A673 (cell line): Measurements from ENCODE around the gene PAX7. TPM values are rescaled to one million over a fixed set of nuclear protein-coding genes. Genes with fewer than 3 reads are reported as not detected.

Source experiments
- BruUV-seq: library from RNA; stranded (reverse); fragments of 400-500 nt; replicated peaks from 2 replicates; lab custom pipeline; 2021; lab: Mats Ljungman, UMichigan
- CTCF ChIA-PET: fragments of 300-600 bp; sonication (Branson Sonifier 250); formaldehyde crosslinking; loops from one replicate; lab custom pipeline; 2022; ENCODE audit warnings: antibody characterized with exemption; lab: Charles Lee
- POLR2A ChIA-PET: fragments of 300-600 bp; sonication (Branson Sonifier 250); formaldehyde crosslinking; loops from one replicate; lab custom pipeline; 2022; ENCODE audit warnings: antibody characterized with exemption; ENCODE audit not compliant: low non-redundant PET; lab: Charles Lee
- DNase-seq: peaks from one replicate; pipeline ENCODE4 v3.0.0-alpha.2; 2015; ENCODE audit warnings: low spot score
- H3K27ac ChIP-seq: fragments of 200-600 bp; sonication (generic); 2 replicates; pipeline ENCODE4 v1.5.1; 2016; ENCODE audit warnings: mixed run types, low read depth, mild to moderate bottlenecking, mixed read lengths, antibody characterized with exemption, low read length; ENCODE audit not compliant: poor library complexity, severe bottlenecking
- H3K27me3 ChIP-seq: fragments of 200-600 bp; sonication (generic); replicated peaks from 2 replicates; pipeline ENCODE4 v1.6.1; 2017; ENCODE audit warnings: mixed run types, low read depth, mild to moderate bottlenecking, mixed read lengths, antibody characterized with exemption, low read length; ENCODE audit not compliant: insufficient read depth, poor library complexity
- H3K36me3 ChIP-seq: fragments of 200-600 bp; sonication (generic); 2 replicates; pipeline ENCODE4 v1.6.1; 2016; ENCODE audit warnings: mixed run types, mild to moderate bottlenecking, mixed read lengths, antibody characterized with exemption, low read length; ENCODE audit not compliant: insufficient read depth, poor library complexity, severe bottlenecking
- H3K4me1 ChIP-seq: fragments of 200-600 bp; sonication (generic); 2 replicates; pipeline ENCODE4 v1.6.1; 2017; ENCODE audit warnings: mixed run types, mild to moderate bottlenecking, mixed read lengths, antibody characterized with exemption, low read length; ENCODE audit not compliant: insufficient read depth, poor library complexity, severe bottlenecking
- H3K4me3 ChIP-seq: fragments of 200-600 bp; sonication (generic); 2 replicates; pipeline ENCODE4 v1.5.1; 2016; ENCODE audit warnings: low read depth, mixed run types, mild to moderate bottlenecking, mixed read lengths, low read length; ENCODE audit not compliant: poor library complexity, severe bottlenecking
- H3K9me3 ChIP-seq: fragments of 200-600 bp; sonication (generic); 2 replicates; pipeline ENCODE4 v1.6.1; 2016; ENCODE audit warnings: mixed run types, low read depth, mild to moderate bottlenecking, mixed read lengths, antibody characterized with exemption, low read length; ENCODE audit not compliant: poor library complexity, severe bottlenecking
- CTCF ChIP-seq: fragments of 300-800, 200-600 bp; sonication (generic); conservative IDR thresholded peaks from 2 replicates; pipeline ENCODE4 v1.5.1; 2017; ENCODE audit warnings: low read depth, mild to moderate bottlenecking, antibody characterized with exemption, low read length, moderate library complexity, mixed read lengths
- EZH2 ChIP-seq: fragments of 200-600 bp; sonication (generic); IDR thresholded peaks from 2 replicates; pipeline ENCODE4 v1.6.1; 2017; ENCODE audit warnings: borderline replicate concordance, low read depth, mild to moderate bottlenecking, mixed read lengths, antibody characterized with exemption, low read length; ENCODE audit not compliant: poor library complexity, severe bottlenecking
- intact Hi-C: fragments of 100-400 bp; cut with micrococcal nuclease; formaldehyde crosslinking; loops from one replicate; pipeline ENCODE4 v1.10.0; 2022; ENCODE audit not compliant: unreplicated experiment
- total RNA-seq: library from RNA; stranded (reverse); gene quantifications from 2 replicates; pipeline ENCODE4 v1.2.3, GENCODE V29; 2021

PAX7 gene
- total RNA-seq, 1 experiment from 2014 or later, result 36.5 TPM

GRCh38 chr1:18738617-18739016 is 108.0 kb downstream of the PAX7 start:
- Histone ChIP-seq H3K27ac (no peak overlapping the region), H3K9me3 (no peaks in the 10 kb centered on the region), H3K36me3 (peaks cover 12% of the 10 kb centered on the region), H3K4me3 (no peak overlapping the region), H3K4me1 (no peaks in the 10 kb centered on the region), H3K27me3 (no peaks in the 10 kb centered on the region)
- POLR2A ChIA-PET, result no interaction called here
- DNase-seq, result no peak
- TF ChIP-seq CTCF, result no peak
- no peak for TF ChIP-seq EZH2
- CTCF ChIA-PET, result no interaction called here
- intact Hi-C loops, result no loop called here
- BruUV-seq, result no TSS peak

- ChIA-PET POLR2A (no interaction called here), CTCF (no interaction called here)
- no peak for TF ChIP-seq EZH2
- TF ChIP-seq CTCF, result no peak
- H3K4me1 ChIP-seq, result no peaks in the 10 kb centered on the region
- peaks cover 12% of the 10 kb centered on the region for H3K36me3 ChIP-seq
- no peak overlapping the region for H3K27ac ChIP-seq
- H3K4me3 ChIP-seq, result no peak overlapping the region
- no peak for DNase-seq
- H3K9me3 ChIP-seq, result no peaks in the 10 kb centered on the region
- BruUV-seq, result no TSS peak
- intact Hi-C loops, result no loop called here
- no peaks in the 10 kb centered on the region for H3K27me3 ChIP-seq
Observed at GRCh38 chr1:18739408-18739807, 108.8 kb downstream of the PAX7 start.

GRCh38 chr1:18739897-18740296 is 109.3 kb downstream of the PAX7 start:
- no peak for DNase-seq
- Histone ChIP-seq H3K4me1 (no peaks in the 10 kb centered on the region), H3K27me3 (no peaks in the 10 kb centered on the region), H3K27ac (no peak overlapping the region), H3K9me3 (no peaks in the 10 kb centered on the region), H3K4me3 (no peak overlapping the region), H3K36me3 (peaks cover 12% of the 10 kb centered on the region)
- ChIA-PET POLR2A (no interaction called here), CTCF (no interaction called here)
- BruUV-seq, result no TSS peak
- TF ChIP-seq CTCF (no peak), EZH2 (no peak)
- intact Hi-C loops, result no loop called here
